HCT116 (cell line): Measurements from ENCODE around the gene RNF150.

Experiments used
- EGR1 ChIP-seq: IDR thresholded peaks from 2 replicates; pipeline ENCODE4 v1.6.1; 2012; ENCODE audit warnings: low read depth
- ELF1 ChIP-seq: IDR thresholded peaks from 2 replicates; pipeline ENCODE4 v1.6.1; 2012; ENCODE audit warnings: low read depth, borderline replicate concordance
- MAX ChIP-seq: IDR thresholded peaks from 2 replicates; pipeline ENCODE4 v1.6.1; 2012

GRCh38 chr4:140887467-140887866 lies 245.8 kb downstream of the RNF150 start:
- TF ChIP-seq ELF1 (no peak), EGR1 (no peak), MAX (no peak)
